HG02623 (cell line): Measurements from ENCODE around the gene SIK3.

ENCODE experiments used
- ATAC-seq: cut with Tn5 transposase; IDR thresholded peaks from one replicate; pipeline ENCODE4 v1.9.1; 2021; ENCODE audit warnings: moderate library complexity; ENCODE audit not compliant: unreplicated experiment

The SIK3 gene

GRCh38 chr11:116901964-116902688 lies 196.1 kb downstream of the SIK3 start:
- ATAC-seq = no peak

GRCh38 chr11:116901211-116901610 lies 197.0 kb downstream of the SIK3 start:
- no peak for ATAC-seq

GRCh38 chr11:116896211-116896610 lies 202.0 kb downstream of the SIK3 start:
- ATAC-seq = no peak

- no peak for ATAC-seq
Measured at GRCh38 chr11:116895048-116895757, 203.0 kb downstream of the SIK3 start.

GRCh38 chr11:116893906-116894305 lies 204.3 kb downstream of the SIK3 start:
- ATAC-seq = no peak

GRCh38 chr11:116893437-116893836 lies 204.8 kb downstream of the SIK3 start:
- no peak for ATAC-seq

- no peak for ATAC-seq
Measured at GRCh38 chr11:116892374-116892773, 205.9 kb downstream of the SIK3 start.

- no peak for ATAC-seq
Measured at GRCh38 chr11:116891746-116892145, 206.5 kb downstream of the SIK3 start.

- no peak for ATAC-seq
Measured at GRCh38 chr11:116890607-116891006, 207.6 kb downstream of the SIK3 start.

- ATAC-seq = no peak
Measured at GRCh38 chr11:116890193-116890592, 208.0 kb downstream of the SIK3 start.

GRCh38 chr11:116888884-116889549 lies 209.2 kb downstream of the SIK3 start:
- no peak for ATAC-seq

GRCh38 chr11:116888024-116888423 lies 210.2 kb downstream of the SIK3 start:
- ATAC-seq = no peak

- no peak for ATAC-seq
Measured at GRCh38 chr11:116885951-116886655, 212.1 kb downstream of the SIK3 start.

- ATAC-seq = no peak
Measured at GRCh38 chr11:116882386-116882785, 215.8 kb downstream of the SIK3 start.

GRCh38 chr11:116881143-116881542 lies 217.1 kb downstream of the SIK3 start:
- no peak for ATAC-seq

GRCh38 chr11:116879800-116880625 lies 218.2 kb downstream of the SIK3 start:
- no peak for ATAC-seq

- ATAC-seq = no peak
Measured at GRCh38 chr11:116876656-116877055, 221.6 kb downstream of the SIK3 start.

- ATAC-seq = no peak
Measured at GRCh38 chr11:116875194-116875593, 223.0 kb downstream of the SIK3 start.

- no peak for ATAC-seq
Measured at GRCh38 chr11:116874251-116874650, 224.0 kb downstream of the SIK3 start.

GRCh38 chr11:116873381-116873780 lies 224.8 kb downstream of the SIK3 start:
- ATAC-seq = no peak
